ENCODE measurements around the gene VSTM2B. TPM values are rescaled to one million over a fixed set of nuclear protein-coding genes. Genes with fewer than 3 reads are reported as not detected.
A peak's percentile ranks its signal among the peaks of the same experiment; 100 is the strongest.

The VSTM2B gene
- total and polyA plus RNA-seq, 2 donors from 2014 or later = not detected

DNA sequence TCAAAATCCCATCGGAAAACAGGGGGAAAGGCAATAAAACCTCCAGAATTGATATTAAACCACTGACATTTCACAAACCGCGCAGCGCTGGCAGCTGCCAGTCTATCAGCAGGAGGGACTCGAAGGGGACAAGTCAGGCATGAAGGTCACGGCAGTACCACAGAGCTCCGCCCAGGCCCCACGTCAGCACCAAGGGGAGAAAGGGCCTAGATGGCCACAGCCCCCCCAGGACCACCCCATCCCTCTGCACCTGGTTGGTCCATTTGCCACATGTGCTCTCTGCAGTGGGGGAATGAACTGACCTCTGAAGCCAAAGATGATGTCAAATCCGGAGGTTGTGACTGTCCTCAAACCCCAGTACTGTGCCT is 9.5 kb upstream of the VSTM2B start:
- no peak for FAIRE-seq

DNA sequence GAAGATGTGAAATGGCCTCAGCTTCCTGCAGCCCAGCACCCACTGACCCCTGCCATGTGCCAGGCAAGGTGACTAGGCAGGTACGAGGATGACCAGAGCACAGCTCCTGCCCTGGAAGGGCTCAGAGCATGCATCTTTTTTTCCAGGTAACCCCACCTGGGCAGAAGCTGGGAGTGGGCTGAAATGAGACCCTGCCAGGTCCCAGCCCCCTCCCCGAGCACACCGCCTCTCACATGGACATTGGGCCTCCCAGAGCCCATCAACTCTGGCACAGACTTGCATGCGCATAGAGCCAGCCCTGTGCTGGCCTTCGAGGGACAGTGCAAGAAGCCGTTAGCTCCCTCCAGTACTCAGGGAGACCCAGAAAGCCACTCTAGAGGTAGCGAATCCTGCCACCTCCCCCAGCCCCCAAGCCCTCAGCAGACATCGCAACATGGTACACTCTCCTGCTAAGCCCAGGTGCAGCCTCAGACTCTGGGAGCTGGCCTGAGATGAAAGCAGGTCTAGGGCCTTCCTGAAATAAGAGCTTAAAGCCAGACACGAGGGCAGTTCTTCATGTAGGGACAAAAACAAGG is 8.9 kb upstream of the VSTM2B start:
- intact Hi-C loops (cut with DNase I) = no loop called here
- Histone ChIP-seq H3K9ac (ENCODE audit: low read length in 3 of 3) (no peak overlapping the region), H3K27ac (ENCODE audit: low read depth in 2 of 2, low read length in 2 of 2) (no peak overlapping the region), H3K4me3 (ENCODE audit: low read length in 3 of 3) (no peak overlapping the region), H3K27me3 (ENCODE audit: control insufficient read depth, insufficient read depth, low read length) (no peaks in the 10 kb centered on the region), H3K4me1 (ENCODE audit: control insufficient read depth in 2 of 3, insufficient read depth in 2 of 3, low read depth in 1 of 3, low read length in 3 of 3) (no peaks in the 10 kb centered on the region), H3K9me3 (ENCODE audit: control insufficient read depth in 2 of 3, insufficient read depth in 1 of 3, low read length in 3 of 3) (no peaks in the 10 kb centered on the region), H3K36me3 (ENCODE audit: control insufficient read depth in 2 of 3, insufficient read depth in 3 of 3, low read length in 3 of 3) (no peaks in the 10 kb centered on the region)
- FAIRE-seq = no peak
- TF ChIP-seq, protein P1, sequence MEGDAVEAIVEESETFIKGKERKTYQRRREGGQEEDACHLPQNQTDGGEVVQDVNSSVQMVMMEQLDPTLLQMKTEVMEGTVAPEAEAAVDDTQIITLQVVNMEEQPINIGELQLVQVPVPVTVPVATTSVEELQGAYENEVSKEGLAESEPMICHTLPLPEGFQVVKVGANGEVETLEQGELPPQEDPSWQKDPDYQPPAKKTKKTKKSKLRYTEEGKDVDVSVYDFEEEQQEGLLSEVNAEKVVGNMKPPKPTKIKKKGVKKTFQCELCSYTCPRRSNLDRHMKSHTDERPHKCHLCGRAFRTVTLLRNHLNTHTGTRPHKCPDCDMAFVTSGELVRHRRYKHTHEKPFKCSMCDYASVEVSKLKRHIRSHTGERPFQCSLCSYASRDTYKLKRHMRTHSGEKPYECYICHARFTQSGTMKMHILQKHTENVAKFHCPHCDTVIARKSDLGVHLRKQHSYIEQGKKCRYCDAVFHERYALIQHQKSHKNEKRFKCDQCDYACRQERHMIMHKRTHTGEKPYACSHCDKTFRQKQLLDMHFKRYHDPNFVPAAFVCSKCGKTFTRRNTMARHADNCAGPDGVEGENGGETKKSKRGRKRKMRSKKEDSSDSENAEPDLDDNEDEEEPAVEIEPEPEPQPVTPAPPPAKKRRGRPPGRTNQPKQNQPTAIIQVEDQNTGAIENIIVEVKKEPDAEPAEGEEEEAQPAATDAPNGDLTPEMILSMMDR (IDR thresholded peaks at IDR 0.05; ENCODE audit: borderline replicate concordance, extremely low read depth, insufficient read depth) = no peak
- peak in 1 of 5 donors; percentile 45 for DNase-seq

More for the DNA sequence above, 9.5 kb upstream of the VSTM2B start:
- Histone ChIP-seq H3K9me3 (ENCODE audit: control insufficient read depth in 2 of 3, insufficient read depth in 1 of 3, low read length in 3 of 3) (no peaks in the 10 kb centered on the region), H3K36me3 (ENCODE audit: control insufficient read depth in 2 of 3, insufficient read depth in 3 of 3, low read length in 3 of 3) (no peaks in the 10 kb centered on the region), H3K4me1 (ENCODE audit: control insufficient read depth in 2 of 3, insufficient read depth in 2 of 3, low read depth in 1 of 3, low read length in 3 of 3) (no peaks in the 10 kb centered on the region), H3K4me3 (ENCODE audit: low read length in 3 of 3) (no peak overlapping the region), H3K27ac (ENCODE audit: low read depth in 2 of 2, low read length in 2 of 2) (no peak overlapping the region), H3K9ac (ENCODE audit: low read length in 3 of 3) (no peak overlapping the region), H3K27me3 (ENCODE audit: control insufficient read depth, insufficient read depth, low read length) (no peaks in the 10 kb centered on the region)
- DNase-seq = peak in 1 of 5 donors; percentile 52
- intact Hi-C loops (cut with DNase I) = no loop called here
- TF ChIP-seq, protein P1 (IDR thresholded peaks at IDR 0.05; ENCODE audit: borderline replicate concordance, extremely low read depth, insufficient read depth) = no peak

DNA sequence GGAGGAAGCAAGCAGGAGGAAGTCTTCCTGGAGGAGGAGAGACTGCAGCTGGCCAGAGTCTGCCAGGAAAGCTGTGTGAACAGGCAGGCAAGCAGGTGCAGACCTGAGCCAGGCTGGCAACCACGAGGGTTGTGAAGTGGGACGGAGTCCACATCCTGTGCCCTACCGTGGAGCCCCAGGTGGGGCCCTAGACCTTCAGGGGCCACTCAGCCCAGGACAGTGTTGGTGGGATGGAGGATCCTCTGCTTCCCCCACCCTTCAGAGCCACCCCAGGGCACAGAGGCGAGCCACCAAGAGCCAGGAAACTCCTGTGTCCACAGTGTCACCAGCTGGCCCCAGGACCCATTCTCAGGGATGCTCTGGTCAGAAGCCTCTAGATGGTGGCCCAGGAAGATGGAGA is 8.4 kb upstream of the VSTM2B start:
- DNase-seq = peak in 1 of 5 donors; percentile 28
- TF ChIP-seq, protein P1 (IDR thresholded peaks at IDR 0.05; ENCODE audit: borderline replicate concordance, extremely low read depth, insufficient read depth) = no peak
- intact Hi-C loops (cut with DNase I) = no loop called here
- no peak for FAIRE-seq
- Histone ChIP-seq H3K27ac (ENCODE audit: low read depth in 2 of 2, low read length in 2 of 2) (no peak overlapping the region), H3K4me1 (ENCODE audit: control insufficient read depth in 2 of 3, insufficient read depth in 2 of 3, low read depth in 1 of 3, low read length in 3 of 3) (no peaks in the 10 kb centered on the region), H3K9ac (ENCODE audit: low read length in 3 of 3) (no peak overlapping the region), H3K27me3 (ENCODE audit: control insufficient read depth, insufficient read depth, low read length) (no peaks in the 10 kb centered on the region), H3K9me3 (ENCODE audit: control insufficient read depth in 2 of 3, insufficient read depth in 1 of 3, low read length in 3 of 3) (no peaks in the 10 kb centered on the region), H3K36me3 (ENCODE audit: control insufficient read depth in 2 of 3, insufficient read depth in 3 of 3, low read length in 3 of 3) (no peaks in the 10 kb centered on the region), H3K4me3 (ENCODE audit: low read length in 3 of 3) (no peak overlapping the region)

DNA sequence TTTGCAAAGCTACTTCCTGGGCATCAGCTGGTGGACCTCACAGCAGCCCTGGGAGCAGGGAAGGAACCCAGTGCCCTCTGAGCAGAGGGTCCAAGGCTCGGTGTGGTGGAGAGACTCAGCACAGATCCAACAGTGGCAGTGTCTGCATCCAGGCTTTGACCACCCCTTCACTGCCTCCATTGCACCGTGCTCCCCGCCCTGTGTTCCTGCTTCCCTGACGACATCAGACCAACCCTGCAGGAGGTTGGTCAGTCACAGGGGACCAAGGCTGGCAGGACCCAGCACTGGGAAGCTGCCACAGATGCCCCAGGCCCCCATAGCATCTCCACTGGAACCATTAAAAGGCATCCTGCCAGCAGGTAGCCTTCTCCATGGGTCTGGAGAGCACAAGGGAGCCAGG is 7.8 kb upstream of the VSTM2B start:
- Histone ChIP-seq H3K9ac (ENCODE audit: low read length in 3 of 3) (no peak overlapping the region), H3K9me3 (ENCODE audit: control insufficient read depth in 2 of 3, insufficient read depth in 1 of 3, low read length in 3 of 3) (no peaks in the 10 kb centered on the region), H3K27ac (ENCODE audit: low read depth in 2 of 2, low read length in 2 of 2) (no peak overlapping the region), H3K4me3 (ENCODE audit: low read length in 3 of 3) (no peak overlapping the region), H3K36me3 (ENCODE audit: control insufficient read depth in 2 of 3, insufficient read depth in 3 of 3, low read length in 3 of 3) (no peaks in the 10 kb centered on the region), H3K27me3 (ENCODE audit: control insufficient read depth, insufficient read depth, low read length) (no peaks in the 10 kb centered on the region), H3K4me1 (ENCODE audit: control insufficient read depth in 2 of 3, insufficient read depth in 2 of 3, low read depth in 1 of 3, low read length in 3 of 3) (no peaks in the 10 kb centered on the region)
- DNase-seq (peak in 1 of 5 donors; percentile 39), FAIRE-seq (no peak)
- intact Hi-C loops (cut with DNase I) = no loop called here
- TF ChIP-seq, protein P1 (IDR thresholded peaks at IDR 0.05; ENCODE audit: borderline replicate concordance, extremely low read depth, insufficient read depth) = no peak
